GM12892 (cell line): ENCODE data around the gene NAIF1.

Experiments
- DNase-seq: peaks from one replicate; pipeline ENCODE4 v3.0.0; 2011; ENCODE audit not compliant: insufficient read length
- FAIRE-seq: peaks from 2 replicates; lab custom pipeline; 2011; peaks lifted over from hg19 to GRCh38; lab: Jason Lieb, UNC
- POLR2A ChIP-seq: IDR thresholded peaks from 2 replicates; pipeline ENCODE4 v1.6.1; 2011; ENCODE audit warnings: low read depth, low read length, control low read depth
- POLR2AphosphoS5 ChIP-seq: IDR thresholded peaks from 2 replicates; pipeline ENCODE4 v1.6.1; 2011; ENCODE audit warnings: low read depth, low read length, control low read depth
- TAF1 ChIP-seq: IDR thresholded peaks from 2 replicates; pipeline ENCODE4 v1.6.1; 2011; ENCODE audit warnings: low read depth, mild to moderate bottlenecking, control low read depth, low read length, borderline replicate concordance

NAIF1 gene

DNA sequence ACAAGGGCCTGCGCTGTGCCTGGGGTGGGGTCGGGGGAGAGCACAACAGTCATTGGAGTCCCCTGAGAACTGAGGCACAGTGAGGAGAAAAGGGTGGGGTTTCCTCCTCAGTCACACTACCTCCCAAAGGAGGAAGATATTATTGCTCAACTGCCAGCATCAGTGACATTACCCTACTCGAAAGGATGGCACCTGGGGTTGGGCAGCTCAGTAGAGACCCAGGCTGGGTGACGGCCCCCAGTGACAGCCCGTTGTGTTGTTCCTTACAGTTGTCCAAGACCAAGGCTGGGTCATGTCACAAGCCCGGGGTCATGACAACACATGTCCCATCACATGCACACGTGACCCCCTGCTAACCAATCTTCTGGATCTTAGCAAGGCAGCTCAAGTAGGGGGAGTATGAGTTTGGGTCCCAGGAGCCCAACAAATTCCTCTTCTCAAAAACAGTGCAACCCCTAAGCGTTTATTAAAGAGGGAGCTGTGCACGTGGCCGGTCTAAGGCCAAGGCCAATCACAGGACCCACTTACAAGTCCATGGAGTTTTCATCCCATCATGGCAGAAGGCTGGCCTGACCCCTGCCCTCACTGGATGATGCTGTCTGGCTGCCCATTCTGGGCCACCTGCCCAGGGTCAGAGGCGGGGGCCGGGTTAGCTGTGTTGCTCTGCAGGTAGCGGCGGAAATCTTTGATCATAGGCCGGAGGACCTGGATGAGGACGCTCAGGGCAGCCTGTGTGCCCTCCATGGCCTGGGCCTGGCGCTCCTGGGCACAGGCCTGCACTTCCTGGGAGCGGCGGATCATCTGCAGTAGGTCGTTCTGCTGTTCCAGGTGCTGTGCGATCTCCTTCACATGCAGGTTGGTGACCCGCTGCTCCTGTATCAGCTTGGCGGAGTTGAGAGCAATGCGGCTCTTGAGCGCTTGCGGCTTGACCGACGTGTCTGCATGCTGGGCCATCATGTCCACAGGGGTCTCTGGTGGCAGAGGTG is 4.0 kb downstream of the NAIF1 start:
- TF ChIP-seq POLR2A (no peak), TAF1 (no peak), POLR2AphosphoS5 (no peak)
- DNase-seq (no peak), FAIRE-seq (no peak)

DNA sequence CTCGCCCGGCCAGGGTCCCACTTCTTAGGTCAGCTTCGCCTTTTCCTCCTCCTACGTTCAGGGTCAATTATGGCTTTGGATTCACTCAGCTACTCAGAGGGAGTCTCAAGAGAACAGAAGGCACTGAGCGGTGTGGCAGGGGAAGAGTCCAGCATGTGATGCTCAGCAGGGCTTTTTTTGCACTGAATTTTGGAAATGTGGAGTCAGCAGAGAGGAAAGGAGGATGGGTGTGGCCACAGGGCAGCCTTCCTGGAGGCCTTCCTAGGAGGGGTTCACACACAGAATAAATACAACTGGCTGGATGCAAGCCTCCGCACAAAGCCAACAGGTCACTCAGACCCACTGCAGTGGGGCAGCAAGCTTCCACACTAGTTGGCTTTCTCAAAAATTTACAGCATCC is 4.8 kb downstream of the NAIF1 start:
- DNase-seq (no peak), FAIRE-seq (no peak)
- TF ChIP-seq TAF1 (no peak), POLR2AphosphoS5 (no peak), POLR2A (no peak)

GRCh38 chr9:128061275-128061960 is 5.7 kb downstream of the NAIF1 start:
- TF ChIP-seq POLR2A: no peak
- TF ChIP-seq POLR2AphosphoS5: no peak
- no peak for TF ChIP-seq TAF1
- DNase-seq: no peak
- FAIRE-seq: no peak

DNA sequence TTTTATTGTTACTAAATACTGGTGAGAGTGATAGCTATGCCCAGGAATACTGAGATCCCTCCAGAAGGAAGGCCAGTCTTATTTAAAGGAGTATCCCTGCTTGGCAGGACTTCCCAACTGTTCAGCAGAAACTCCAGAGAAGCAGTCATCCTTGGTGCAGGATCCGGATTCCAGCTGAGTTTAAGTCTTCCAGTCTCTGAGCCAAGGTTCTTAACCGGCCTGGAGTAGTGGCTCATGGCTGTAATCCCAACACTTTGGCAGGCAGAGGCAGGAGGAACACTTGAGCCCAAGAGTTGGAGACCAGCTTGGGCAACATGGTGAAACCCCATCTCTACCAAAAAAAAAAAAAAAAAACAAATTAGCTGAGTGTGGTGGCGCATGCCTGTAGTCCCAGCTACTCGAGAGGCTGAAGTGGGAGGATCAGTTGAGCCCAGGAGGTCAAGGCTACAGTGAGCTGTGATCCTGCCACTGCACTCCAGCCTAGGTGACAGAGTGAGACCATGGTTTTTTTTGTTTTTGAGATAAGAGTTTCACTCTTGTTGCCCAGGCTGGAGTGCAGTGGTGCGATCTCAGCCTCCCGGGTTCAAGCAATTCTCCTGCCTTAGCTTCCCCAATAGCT is 7.6 kb downstream of the NAIF1 start:
- no peak for FAIRE-seq
- TF ChIP-seq POLR2AphosphoS5 (no peak), POLR2A (no peak), TAF1 (no peak)
- no peak for DNase-seq

DNA sequence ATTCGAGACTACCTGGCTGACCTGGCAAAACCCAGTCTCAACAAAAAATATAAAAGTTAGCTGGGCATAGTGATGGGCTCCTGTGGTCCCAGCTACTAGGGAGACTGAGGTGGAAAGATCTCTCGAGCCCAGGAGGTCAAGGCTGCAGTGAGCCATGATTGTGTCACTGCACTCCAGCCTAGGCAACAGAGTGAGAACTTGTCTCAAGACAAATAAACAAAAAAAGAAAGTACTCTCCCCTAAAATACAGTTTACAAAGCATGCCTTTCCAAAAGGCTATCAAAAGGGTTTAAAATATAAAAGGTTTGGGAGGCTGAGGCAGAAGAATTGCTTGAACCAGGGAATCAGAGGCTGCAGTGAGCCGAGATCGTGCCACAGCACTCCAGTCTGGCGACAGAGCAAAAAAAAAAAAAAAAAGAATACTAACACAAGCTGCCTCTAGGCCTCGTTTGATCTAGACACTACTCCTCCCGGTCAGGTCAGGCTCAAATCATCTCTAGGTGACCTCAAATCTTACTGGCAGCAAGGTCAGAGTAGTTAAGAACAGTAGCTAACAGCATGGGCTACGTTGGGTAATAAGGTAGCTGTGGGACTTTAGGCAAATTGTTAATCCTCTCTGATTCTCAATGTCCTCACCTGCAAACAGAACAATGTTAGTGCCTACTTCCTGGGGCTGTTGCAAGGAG is 9.3 kb downstream of the NAIF1 start:
- TF ChIP-seq POLR2A (no peak), TAF1 (no peak)
- no peak for FAIRE-seq
- DNase-seq: no peak

GRCh38 chr9:128056887-128057723 is 10.0 kb downstream of the NAIF1 start:
- TF ChIP-seq POLR2AphosphoS5 (no peak), TAF1 (no peak), POLR2A (no peak)
- DNase-seq (no peak), FAIRE-seq (no peak)

DNA sequence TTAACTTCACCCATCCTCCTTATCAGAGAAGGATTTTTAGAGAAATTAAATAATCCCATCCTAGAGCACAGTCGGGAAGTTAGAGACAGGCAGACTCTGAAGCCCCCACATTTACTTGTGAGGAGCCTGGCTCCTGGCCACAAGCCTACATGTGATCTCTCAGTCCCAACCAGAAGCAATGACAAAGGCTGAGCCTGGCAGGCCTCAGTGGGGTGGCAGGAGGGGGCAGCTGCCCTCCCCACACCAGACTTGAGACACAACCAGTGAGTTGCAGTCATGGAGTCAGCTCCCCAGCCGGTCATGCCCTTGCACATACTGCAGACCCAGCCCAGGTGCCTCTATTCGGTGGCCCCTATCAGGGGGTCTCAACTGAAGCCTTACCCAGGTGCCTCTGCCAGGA is 11.0 kb downstream of the NAIF1 start:
- TF ChIP-seq POLR2AphosphoS5: no peak
- no peak for TF ChIP-seq TAF1
- no peak for TF ChIP-seq POLR2A
- DNase-seq (no peak), FAIRE-seq (no peak)

DNA sequence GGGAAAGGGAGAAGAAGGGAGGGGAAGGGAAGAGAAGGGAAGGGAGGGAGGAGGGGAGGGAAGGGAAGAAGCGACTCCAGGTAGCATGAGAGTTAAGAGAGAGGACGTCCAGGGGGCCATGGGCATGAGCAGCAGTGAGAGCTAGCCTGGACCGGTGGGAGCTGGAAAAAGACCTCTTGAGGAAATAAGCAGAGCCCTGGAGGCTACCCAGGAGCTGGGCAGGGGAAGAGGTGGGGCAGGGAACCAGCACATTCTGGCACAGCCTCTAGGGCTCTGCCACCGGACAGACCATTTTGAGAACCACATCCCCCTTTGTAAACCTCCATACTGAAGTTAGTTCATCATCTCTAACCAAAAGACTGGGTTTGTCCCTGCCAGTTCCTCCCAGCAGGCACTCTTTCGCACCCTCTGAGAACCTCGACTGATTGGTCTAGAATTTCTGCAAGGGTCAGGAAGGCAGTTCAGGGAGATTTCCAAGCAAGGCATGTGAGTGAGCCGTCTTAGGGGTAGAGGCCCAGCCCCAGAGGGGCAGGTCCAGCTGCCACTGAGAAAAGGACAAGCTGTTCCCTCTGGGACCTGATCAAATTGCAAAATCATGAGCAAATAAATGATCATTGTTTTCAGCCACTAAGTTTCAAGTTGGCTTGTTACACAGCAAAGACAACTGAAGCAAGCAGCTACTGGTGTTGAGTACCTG is 11.6 kb downstream of the NAIF1 start:
- FAIRE-seq: no peak
- TF ChIP-seq POLR2AphosphoS5: no peak
- TF ChIP-seq POLR2A: no peak
- no peak for TF ChIP-seq TAF1
- DNase-seq: no peak

DNA sequence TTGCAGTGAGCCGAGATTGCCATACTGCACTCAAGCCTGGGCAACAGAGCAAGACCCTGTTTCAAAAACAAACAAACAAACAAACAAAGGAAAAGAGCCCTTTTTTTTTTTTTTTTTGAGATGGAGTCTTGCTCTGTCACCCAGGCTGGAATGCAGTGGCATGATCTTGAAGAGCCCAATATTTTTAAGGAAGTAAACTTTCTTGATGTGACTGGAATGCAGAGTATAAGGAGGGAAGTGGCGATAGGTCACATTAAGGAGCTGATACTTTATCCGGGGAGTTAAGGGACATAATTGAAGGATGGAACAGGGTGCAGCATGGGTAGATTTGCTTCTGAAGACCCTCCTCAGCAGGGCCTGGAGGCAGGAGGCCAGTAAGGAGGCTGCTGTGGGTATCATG is 13.0 kb downstream of the NAIF1 start:
- FAIRE-seq: no peak
- TF ChIP-seq POLR2A: no peak
- TF ChIP-seq POLR2AphosphoS5: no peak
- no peak for TF ChIP-seq TAF1
- no peak for DNase-seq

- FAIRE-seq: no peak
These were observed 13.6 kb downstream of the NAIF1 start for GRCh38 chr9:128053560-128053959.

More at GRCh38 chr9:128053560-128053959, 13.6 kb downstream of the NAIF1 start:
- no peak for DNase-seq
- TF ChIP-seq TAF1 (no peak), POLR2A (no peak), POLR2AphosphoS5 (no peak)
